ENCODE data around the gene TGFA.

Gene TGFA

GRCh38 chr2:70548233-70548632 is 5.4 kb downstream of the TGFA start:
- H3K27me3 Mint-ChIP-seq, result no peaks in the 10 kb centered on the region
- no peaks in the 10 kb centered on the region for H3K36me3 Mint-ChIP-seq (ENCODE audit: insufficient read depth)
- ATAC-seq (replicated peaks) (no peak), DNase-seq (no peak)
- H3K4me3 Mint-ChIP-seq, result no peak overlapping the region
- peaks cover 11 to 12% of the 10 kb centered on the region in 2 donors for H3K4me1 Mint-ChIP-seq (ENCODE audit: low read depth in 2 of 2)
- H3K27ac Mint-ChIP-seq, result no peak overlapping the region
- H3K9me3 Mint-ChIP-seq, result no peaks in the 10 kb centered on the region

DNA sequence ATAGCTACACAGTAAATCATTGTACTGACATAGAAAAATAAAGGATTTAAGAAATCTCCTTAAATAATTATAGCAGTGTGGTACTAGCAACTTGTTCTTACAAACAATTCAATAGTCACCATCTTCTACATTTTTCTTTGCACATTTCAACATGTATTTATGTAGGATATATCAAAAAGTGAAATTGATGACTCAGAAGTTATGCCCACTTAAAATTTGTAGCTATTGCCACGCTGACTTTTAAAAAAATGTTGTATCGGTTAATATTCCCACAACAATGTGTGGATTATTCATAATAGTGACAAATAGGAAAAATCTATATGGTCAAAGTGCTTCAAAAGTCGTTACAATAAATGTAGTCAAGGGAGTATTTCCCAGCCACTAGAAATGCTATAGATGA is 6.7 kb downstream of the TGFA start:
- no peak overlapping the region for H3K4me3 Mint-ChIP-seq
- ATAC-seq (replicated peaks), result no peak
- H3K9me3 Mint-ChIP-seq, result no peaks in the 10 kb centered on the region
- no peak for DNase-seq
- no peak overlapping the region for H3K27ac Mint-ChIP-seq
- no peaks in the 10 kb centered on the region for H3K36me3 Mint-ChIP-seq (ENCODE audit: insufficient read depth)
- no peaks in the 10 kb centered on the region for H3K27me3 Mint-ChIP-seq
- H3K4me1 Mint-ChIP-seq (ENCODE audit: low read depth in 2 of 2), result no peaks in the 10 kb centered on the region

- no peak overlapping the region for H3K27ac Mint-ChIP-seq
- DNase-seq (no peak), ATAC-seq (replicated peaks) (no peak)
- H3K4me3 Mint-ChIP-seq, result no peak overlapping the region
- H3K36me3 Mint-ChIP-seq (ENCODE audit: insufficient read depth), result no peaks in the 10 kb centered on the region
- H3K4me1 Mint-ChIP-seq (ENCODE audit: low read depth in 2 of 2), result no peaks in the 10 kb centered on the region
- no peaks in the 10 kb centered on the region for H3K9me3 Mint-ChIP-seq
- no peaks in the 10 kb centered on the region for H3K27me3 Mint-ChIP-seq
Observed at GRCh38 chr2:70546376-70546775, 7.2 kb downstream of the TGFA start.

- ATAC-seq (replicated peaks) (no peak), DNase-seq (no peak)
- Mint-ChIP-seq H3K27ac (no peak overlapping the region), H3K27me3 (peaks cover 0 to 3% of the 10 kb centered on the region in 2 donors), H3K9me3 (peaks cover 0 to 2% of the 10 kb centered on the region in 2 donors), H3K4me3 (no peak overlapping the region), H3K4me1 (ENCODE audit: low read depth in 2 of 2) (peaks cover 0 to 4% of the 10 kb centered on the region in 2 donors), H3K36me3 (ENCODE audit: insufficient read depth) (no peaks in the 10 kb centered on the region)
Observed at GRCh38 chr2:70541481-70542020, 12.1 kb downstream of the TGFA start.

- peaks cover 5 to 13% of the 10 kb centered on the region in 2 donors for H3K27me3 Mint-ChIP-seq
- ATAC-seq (replicated peaks), result no peak
- H3K9me3 Mint-ChIP-seq, result peaks cover 5 to 8% of the 10 kb centered on the region in 2 donors
- no peak for DNase-seq
- H3K4me3 Mint-ChIP-seq, result no peak overlapping the region
- H3K4me1 Mint-ChIP-seq (ENCODE audit: low read depth in 2 of 2), result peaks cover 0 to 8% of the 10 kb centered on the region in 2 donors
- H3K36me3 Mint-ChIP-seq (ENCODE audit: insufficient read depth), result no peaks in the 10 kb centered on the region
- no peak overlapping the region for H3K27ac Mint-ChIP-seq
Observed at GRCh38 chr2:70537840-70538239, 15.8 kb downstream of the TGFA start.

DNA sequence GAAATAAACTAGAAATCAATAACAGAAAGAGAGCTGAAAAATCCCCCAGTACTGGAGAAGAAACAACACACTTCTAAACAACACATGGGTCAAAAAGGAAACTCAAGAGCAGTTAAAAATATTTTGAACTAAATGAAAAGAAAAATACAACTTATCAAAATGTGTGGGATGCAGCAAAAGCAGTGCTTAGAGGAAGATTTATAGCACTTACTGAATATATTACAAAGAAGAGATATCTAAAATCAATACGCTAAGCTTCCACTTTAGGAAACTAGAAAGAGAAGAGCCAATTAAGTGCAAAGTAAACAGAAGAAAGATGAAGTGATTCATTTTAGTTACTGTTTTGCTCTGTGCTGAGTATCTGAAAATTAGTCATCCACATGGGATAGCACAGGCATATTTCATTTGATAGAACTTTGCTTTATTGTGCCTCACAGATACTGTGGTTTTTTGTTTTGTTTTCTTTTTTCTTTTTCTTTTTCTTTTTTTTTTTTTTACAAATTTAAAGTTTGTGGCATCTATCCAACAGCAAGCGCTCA is 17.0 kb downstream of the TGFA start:
- DNase-seq (no peak), ATAC-seq (replicated peaks) (no peak)
- Mint-ChIP-seq H3K4me1 (ENCODE audit: low read depth in 2 of 2) (peaks cover 5 to 11% of the 10 kb centered on the region in 2 donors), H3K9me3 (peaks cover 5 to 8% of the 10 kb centered on the region in 2 donors), H3K4me3 (no peak overlapping the region), H3K27ac (no peak overlapping the region), H3K27me3 (peaks cover 5 to 13% of the 10 kb centered on the region in 2 donors), H3K36me3 (ENCODE audit: insufficient read depth) (no peaks in the 10 kb centered on the region)

GRCh38 chr2:70535573-70535972 is 18.1 kb downstream of the TGFA start:
- H3K27me3 Mint-ChIP-seq, result peaks cover 5 to 13% of the 10 kb centered on the region in 2 donors
- no peak for ATAC-seq (replicated peaks)
- H3K4me1 Mint-ChIP-seq (ENCODE audit: low read depth in 2 of 2), result peaks cover 5 to 14% of the 10 kb centered on the region in 2 donors
- no peak overlapping the region for H3K27ac Mint-ChIP-seq
- no peak overlapping the region for H3K4me3 Mint-ChIP-seq
- H3K9me3 Mint-ChIP-seq, result peaks cover 5 to 8% of the 10 kb centered on the region in 2 donors
- no peak for DNase-seq
- no peaks in the 10 kb centered on the region for H3K36me3 Mint-ChIP-seq (ENCODE audit: insufficient read depth)

DNA sequence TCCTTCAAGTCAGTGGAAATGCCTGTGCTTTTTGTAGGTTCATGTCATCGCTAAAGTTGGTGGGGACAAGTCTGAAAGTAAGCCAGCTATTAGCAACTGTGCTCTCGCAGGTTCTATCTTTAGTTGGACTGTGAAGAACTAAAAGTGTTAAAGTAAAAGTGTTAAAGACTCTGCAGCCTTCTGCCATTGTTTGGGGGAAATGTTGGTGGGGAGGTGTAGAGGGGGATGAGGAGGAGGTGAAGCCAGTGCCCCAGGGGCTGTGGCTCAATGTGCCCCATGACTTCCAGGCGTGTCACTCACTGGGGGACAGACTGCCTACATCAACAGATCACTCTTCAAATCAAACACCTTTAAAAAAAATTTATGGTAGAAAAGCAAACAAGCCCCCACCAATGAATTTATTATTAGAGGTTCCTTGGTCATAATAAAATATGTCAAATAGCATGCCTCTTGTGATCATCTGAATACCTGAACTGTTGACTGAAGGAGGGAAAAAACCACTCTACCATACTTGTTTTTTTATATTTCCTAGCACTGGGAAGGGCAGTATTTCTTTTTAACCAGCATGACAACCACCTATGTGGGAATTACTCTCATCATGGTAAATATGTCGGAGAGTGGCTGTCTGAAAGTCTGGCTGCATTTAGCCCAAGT is 19.3 kb downstream of the TGFA start:
- Mint-ChIP-seq H3K36me3 (ENCODE audit: insufficient read depth) (no peaks in the 10 kb centered on the region), H3K9me3 (peaks cover 5 to 8% of the 10 kb centered on the region in 2 donors), H3K4me1 (ENCODE audit: low read depth in 2 of 2) (peaks cover 5 to 10% of the 10 kb centered on the region in 2 donors), H3K4me3 (no peak overlapping the region), H3K27ac (no peak overlapping the region), H3K27me3 (peaks cover 5 to 13% of the 10 kb centered on the region in 2 donors)
- no peak for DNase-seq
- ATAC-seq (replicated peaks), result no peak

DNA sequence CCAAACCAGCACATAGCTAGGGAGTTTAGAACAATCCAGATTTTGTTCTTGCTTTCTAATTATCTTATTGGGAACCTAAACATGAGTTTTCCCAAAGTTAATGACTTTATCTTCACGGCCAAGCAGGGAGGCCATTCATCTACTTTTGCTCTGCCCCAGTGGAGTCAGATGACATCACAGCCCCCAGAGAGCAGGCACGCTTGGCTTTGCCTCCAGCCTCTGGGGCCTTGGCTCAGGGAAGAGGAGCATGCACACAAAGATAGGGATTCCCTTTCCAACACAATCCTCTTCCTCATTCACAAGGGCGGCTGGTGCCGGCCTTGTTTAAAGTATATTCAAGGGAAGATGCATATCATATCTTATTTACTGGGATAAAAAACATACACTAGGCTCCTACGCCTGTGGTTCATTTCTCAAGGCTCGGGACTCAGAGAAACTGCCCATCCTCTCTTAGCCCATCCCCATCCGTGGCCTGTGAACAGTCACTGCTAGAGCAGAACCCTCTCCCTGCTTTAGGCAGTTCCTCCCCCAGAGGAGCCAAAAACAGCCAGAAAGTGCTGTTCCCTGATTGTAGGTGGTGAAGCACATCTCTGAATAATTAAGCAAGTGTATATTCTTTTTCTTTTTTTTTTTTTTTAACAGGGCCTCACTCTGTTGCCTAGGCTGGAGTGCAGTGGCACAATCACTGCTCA is 21.2 kb downstream of the TGFA start:
- no peaks in the 10 kb centered on the region for H3K36me3 Mint-ChIP-seq (ENCODE audit: insufficient read depth)
- DNase-seq (no peak), ATAC-seq (replicated peaks) (no peak)
- peaks cover 5 to 14% of the 10 kb centered on the region in 2 donors for H3K4me1 Mint-ChIP-seq (ENCODE audit: low read depth in 2 of 2)
- peaks cover 5 to 13% of the 10 kb centered on the region in 2 donors for H3K27me3 Mint-ChIP-seq
- no peak overlapping the region for H3K4me3 Mint-ChIP-seq
- no peak overlapping the region for H3K27ac Mint-ChIP-seq
- peaks cover 5 to 8% of the 10 kb centered on the region in 2 donors for H3K9me3 Mint-ChIP-seq

DNA sequence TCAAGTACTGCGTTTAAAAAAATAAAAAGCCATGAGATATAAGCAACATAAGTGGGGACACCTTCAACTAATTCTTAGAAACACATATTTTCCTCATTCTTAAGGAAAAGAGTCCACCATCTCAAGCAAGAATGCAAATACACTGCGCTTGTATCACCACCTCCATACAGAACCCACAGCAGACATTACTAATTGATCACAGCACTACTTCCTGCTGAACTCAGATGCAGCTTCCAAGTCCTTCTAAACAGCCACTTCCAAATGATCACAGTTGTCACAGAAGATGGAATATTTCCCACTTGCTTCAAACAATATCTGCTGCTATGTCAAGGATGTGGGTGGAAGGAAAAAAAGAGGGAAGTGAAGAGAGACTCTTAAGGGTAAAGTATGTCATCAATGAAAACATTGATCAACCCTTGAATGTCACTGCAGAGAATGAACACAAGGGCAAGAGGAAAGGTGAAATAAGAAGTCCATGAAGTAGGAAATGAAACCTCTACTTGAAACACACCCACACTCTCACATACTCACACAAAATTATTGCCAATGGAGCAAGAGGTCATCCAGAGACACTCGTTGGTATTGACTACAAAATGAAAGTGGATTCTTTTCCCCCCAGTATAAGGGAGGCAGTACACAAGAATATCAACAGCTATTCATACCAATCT is 22.1 kb downstream of the TGFA start:
- H3K4me3 Mint-ChIP-seq, result no peak overlapping the region

GRCh38 chr2:70529610-70530009 is 24.0 kb downstream of the TGFA start:
- no peak for DNase-seq
- Mint-ChIP-seq H3K27ac (no peak overlapping the region), H3K9me3 (no peaks in the 10 kb centered on the region), H3K4me1 (ENCODE audit: low read depth in 2 of 2) (peaks cover 10 to 18% of the 10 kb centered on the region in 2 donors), H3K27me3 (no peaks in the 10 kb centered on the region), H3K4me3 (no peak overlapping the region), H3K36me3 (ENCODE audit: insufficient read depth) (no peaks in the 10 kb centered on the region)
- ATAC-seq (replicated peaks), result no peak

More for the DNA sequence above, 22.1 kb downstream of the TGFA start:
- Mint-ChIP-seq H3K4me1 (ENCODE audit: low read depth in 2 of 2) (peaks cover 5 to 14% of the 10 kb centered on the region in 2 donors), H3K27ac (no peak overlapping the region), H3K9me3 (peaks cover 5 to 6% of the 10 kb centered on the region in 2 donors), H3K36me3 (ENCODE audit: insufficient read depth) (no peaks in the 10 kb centered on the region), H3K27me3 (peaks cover 5 to 10% of the 10 kb centered on the region in 2 donors)
- ATAC-seq (replicated peaks), result no peak
- DNase-seq, result no peak

DNA sequence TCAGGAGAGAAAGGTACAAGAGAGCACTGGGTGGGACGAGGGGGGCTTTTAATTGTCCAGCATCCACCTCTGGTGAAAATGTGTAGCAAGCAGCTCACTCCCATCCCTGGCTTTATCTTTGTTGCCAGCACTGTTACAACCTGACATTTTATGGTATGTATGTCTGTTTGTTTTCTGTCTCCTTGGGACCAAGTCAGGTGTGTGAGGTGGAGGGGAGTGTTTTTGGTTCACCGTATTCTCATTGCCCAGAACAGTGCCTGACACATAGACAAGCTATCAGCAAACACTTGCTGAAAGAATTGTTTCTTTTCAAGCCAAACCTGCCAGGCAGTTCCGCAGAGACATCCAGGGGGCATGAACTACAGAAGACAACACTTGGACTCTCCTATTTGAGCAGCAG is 24.7 kb downstream of the TGFA start:
- DNase-seq (no peak), ATAC-seq (replicated peaks) (no peak)
- Mint-ChIP-seq H3K27ac (no peak overlapping the region), H3K36me3 (ENCODE audit: insufficient read depth) (peaks cover 5% of the 10 kb centered on the region), H3K9me3 (no peaks in the 10 kb centered on the region), H3K27me3 (no peaks in the 10 kb centered on the region), H3K4me1 (ENCODE audit: low read depth in 2 of 2) (peaks cover 17 to 21% of the 10 kb centered on the region in 2 donors), H3K4me3 (no peak overlapping the region)

GRCh38 chr2:70528276-70528675 is 25.4 kb downstream of the TGFA start:
- DNase-seq, result no peak
- Mint-ChIP-seq H3K9me3 (no peaks in the 10 kb centered on the region), H3K36me3 (ENCODE audit: insufficient read depth) (peaks cover 5% of the 10 kb centered on the region), H3K4me3 (no peak overlapping the region), H3K27ac (no peak overlapping the region), H3K27me3 (no peaks in the 10 kb centered on the region), H3K4me1 (ENCODE audit: low read depth in 2 of 2) (peaks cover 23 to 28% of the 10 kb centered on the region in 2 donors)
- no peak for ATAC-seq (replicated peaks)
